Stomach (tissue), 4 donors: ENCODE data around the gene OR2M5.

Source experiments
- POLR2A ChIP-seq, 4 donors: fragments of 450-650 bp; IDR thresholded peaks; one replicate each; pipeline ENCODE4 v1.6.1; 2016; ENCODE audit warnings: antibody characterized with exemption in 4 of 4, control low read depth in 2 of 4, mild to moderate bottlenecking in 1 of 4, moderate library complexity in 1 of 4
- POLR2AphosphoS5 ChIP-seq, 3 donors: sonication (generic); formaldehyde crosslinking; IDR thresholded peaks; one replicate each; pipeline ENCODE4 v1.6.1; 2016; ENCODE audit warnings: antibody characterized with exemption in 3 of 3
- TF ChIP-seq, protein P1 (sequence below), 7 experiments: fragments of 450-650 bp in 4 of 7; fragments of 200-600 bp in 3 of 7; sonication (generic) in 3 of 7; IDR thresholded peaks; one replicate each; pipeline ENCODE4 v1.5.1; 2016 to 2019; ENCODE audit warnings: antibody characterized with exemption in 7 of 7, control low read depth in 2 of 7, mild to moderate bottlenecking in 1 of 7

DNA sequence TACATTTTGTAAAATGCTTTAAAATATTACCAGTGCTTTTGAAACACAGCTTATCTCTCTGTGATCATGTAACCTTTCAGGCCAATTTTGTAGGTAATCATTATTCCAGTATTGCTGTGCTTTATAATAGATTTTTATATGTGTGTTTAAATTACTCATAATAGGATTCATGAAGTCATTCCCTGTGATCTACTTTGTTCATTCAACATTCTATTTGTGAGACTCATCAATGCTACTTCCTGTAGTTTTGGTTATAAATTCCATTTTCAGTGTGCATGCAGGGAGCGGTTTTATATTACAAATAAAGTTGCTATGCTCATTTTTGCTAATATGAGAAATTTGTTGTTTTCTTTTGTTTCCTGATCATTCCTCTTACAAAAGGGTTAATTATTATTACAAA lies 4.1 kb upstream of the OR2M5 start:
- TF ChIP-seq, protein P1, sequence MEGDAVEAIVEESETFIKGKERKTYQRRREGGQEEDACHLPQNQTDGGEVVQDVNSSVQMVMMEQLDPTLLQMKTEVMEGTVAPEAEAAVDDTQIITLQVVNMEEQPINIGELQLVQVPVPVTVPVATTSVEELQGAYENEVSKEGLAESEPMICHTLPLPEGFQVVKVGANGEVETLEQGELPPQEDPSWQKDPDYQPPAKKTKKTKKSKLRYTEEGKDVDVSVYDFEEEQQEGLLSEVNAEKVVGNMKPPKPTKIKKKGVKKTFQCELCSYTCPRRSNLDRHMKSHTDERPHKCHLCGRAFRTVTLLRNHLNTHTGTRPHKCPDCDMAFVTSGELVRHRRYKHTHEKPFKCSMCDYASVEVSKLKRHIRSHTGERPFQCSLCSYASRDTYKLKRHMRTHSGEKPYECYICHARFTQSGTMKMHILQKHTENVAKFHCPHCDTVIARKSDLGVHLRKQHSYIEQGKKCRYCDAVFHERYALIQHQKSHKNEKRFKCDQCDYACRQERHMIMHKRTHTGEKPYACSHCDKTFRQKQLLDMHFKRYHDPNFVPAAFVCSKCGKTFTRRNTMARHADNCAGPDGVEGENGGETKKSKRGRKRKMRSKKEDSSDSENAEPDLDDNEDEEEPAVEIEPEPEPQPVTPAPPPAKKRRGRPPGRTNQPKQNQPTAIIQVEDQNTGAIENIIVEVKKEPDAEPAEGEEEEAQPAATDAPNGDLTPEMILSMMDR (IDR thresholded peaks at IDR 0.05) = no peak
- no peak for TF ChIP-seq POLR2A (IDR thresholded peaks at IDR 0.05)
- TF ChIP-seq POLR2AphosphoS5 (IDR thresholded peaks at IDR 0.05) = no peak
